HepG2 (cell line): ENCODE results near the gene WDR47. TPM values are rescaled to one million over a fixed set of nuclear protein-coding genes. Genes with fewer than 3 reads are reported as not detected.

Experiments
- ATAC-seq: fragments of 200-7000 bp; cut with Tn5 transposase; 3 replicates; pipeline ENCODE4 v1.9.1; 2020; ENCODE audit warnings: mild to moderate bottlenecking, moderate library complexity
- BruUV-seq: library from RNA; stranded (reverse); fragments of 400-500 nt; replicated peaks from 2 replicates; lab custom pipeline; 2021; lab: Mats Ljungman, UMichigan
- CTCF ChIA-PET: fragments of 300-600 bp; formaldehyde crosslinking; extraction: SDS; loops from one replicate; lab custom pipeline; 2021; ENCODE audit warnings: low total read pairs, inconsistent platforms, low intra/inter-chr PET ratio; lab: Yijun Ruan, JAX
- POLR2A ChIA-PET: fragments of 350-600 bp; sonication (Branson Sonifier 250); formaldehyde crosslinking; loops from one replicate; lab custom pipeline; 2020; ENCODE audit warnings: antibody characterized with exemption, inconsistent platforms; lab: Yijun Ruan, JAX
- DNase-seq: peaks from one replicate; pipeline ENCODE4 v3.0.0-alpha.2; 2015; ENCODE audit warnings: low spot score
- FAIRE-seq: peaks from 3 replicates; lab custom pipeline; 2011; peaks lifted over from hg19 to GRCh38; lab: Jason Lieb, UNC
- H2AFZ ChIP-seq: one replicate; pipeline ENCODE4 v1.6.1; 2011; ENCODE audit warnings: low read length, inconsistent platforms
- H3K27ac ChIP-seq: fragments of 300-600 bp; 3 replicates; pipeline ENCODE4 v1.8.0; 2011; ENCODE audit warnings: mixed run types, mild to moderate bottlenecking, mixed read lengths, low read length, inconsistent platforms; ENCODE audit not compliant: insufficient read depth; ENCODE audit errors: extremely low read length
- H3K27me3 ChIP-seq, 2 experiments: fragments of 200-600 bp in 1 of 2; 2 replicates in 1 of 2; 3 replicates in 1 of 2; pipeline versions ENCODE4 v1.6.0 to v1.8.0; 2011; ENCODE audit warnings: low read length in 2 of 2, mild to moderate bottlenecking in 2 of 2, moderate library complexity in 2 of 2, inconsistent platforms in 1 of 2; ENCODE audit not compliant: insufficient read depth in 2 of 2, control insufficient read depth in 1 of 2
- H3K36me3 ChIP-seq, 2 experiments: fragments of 200-600 bp in 1 of 2; replicated peaks in 1 of 2; 2 replicates in 1 of 2; 3 replicates in 1 of 2; pipeline versions ENCODE4 v1.5.1 to v1.8.0; 2011; ENCODE audit warnings: low read length in 2 of 2, inconsistent platforms in 1 of 2; ENCODE audit not compliant: insufficient read depth in 2 of 2, control insufficient read depth in 1 of 2
- H3K4me1 ChIP-seq: 2 replicates; pipeline ENCODE4 v1.5.1; 2012; ENCODE audit warnings: low read length, inconsistent platforms; ENCODE audit not compliant: insufficient read depth
- H3K4me2 ChIP-seq: 2 replicates; pipeline ENCODE4 v1.6.0; 2011; ENCODE audit warnings: low read depth, low read length, inconsistent platforms
- H3K4me3 ChIP-seq, 3 experiments: fragments of 200-600 bp in 1 of 3; sonication (generic), shearing (Covaris generic) in 1 of 3; replicated peaks in 1 of 3; 2 replicates each; pipeline ENCODE4 v1.5.1; 2011 to 2016; ENCODE audit warnings: low read length in 3 of 3, inconsistent platforms in 2 of 3, low read depth in 2 of 3, mild to moderate bottlenecking in 2 of 3, control low read depth in 1 of 3, mixed read lengths in 1 of 3; ENCODE audit not compliant: insufficient read depth in 1 of 3
- H3K79me2 ChIP-seq: one replicate; pipeline ENCODE4 v1.6.1; 2011; ENCODE audit warnings: low read length, inconsistent platforms; ENCODE audit not compliant: insufficient read depth
- H3K9ac ChIP-seq: 2 replicates; pipeline ENCODE4 v1.6.0; 2011; ENCODE audit warnings: mild to moderate bottlenecking, low read depth, low read length, inconsistent platforms; ENCODE audit not compliant: insufficient read depth
- H3K9me3 ChIP-seq: 2 replicates; pipeline ENCODE4 v1.5.1; 2012; ENCODE audit warnings: mild to moderate bottlenecking, low read length
- H4K20me1 ChIP-seq: 2 replicates; pipeline ENCODE4 v1.6.0; 2011; ENCODE audit warnings: inconsistent platforms, mild to moderate bottlenecking, low read length, moderate library complexity; ENCODE audit not compliant: insufficient read depth
- ADNP ChIP-seq: sonication (generic); formaldehyde crosslinking; IDR thresholded peaks from 2 replicates; pipeline ENCODE4 v1.4.0; 2020; ENCODE audit warnings: missing genetic modification reagents
- ARHGAP35 ChIP-seq: sonication (generic); formaldehyde crosslinking; IDR thresholded peaks from 2 replicates; pipeline ENCODE4 v1.9.0; 2022; ENCODE audit warnings: mild to moderate bottlenecking, inconsistent platforms, moderate library complexity, missing genetic modification reagents, borderline replicate concordance
- CHCHD3 ChIP-seq: sonication (generic); formaldehyde crosslinking; IDR thresholded peaks from 2 replicates; pipeline ENCODE4 v1.8.0; 2022; ENCODE audit warnings: mild to moderate bottlenecking, missing genetic modification reagents, moderate library complexity
- HNF4G ChIP-seq, 2 experiments: sonication (generic) in 1 of 2; formaldehyde crosslinking in 1 of 2; IDR thresholded peaks; 2 replicates each; pipeline versions ENCODE4 v1.4.0 to v1.6.1; 2011 to 2020; ENCODE audit warnings: borderline replicate concordance in 2 of 2, low read depth in 2 of 2, mild to moderate bottlenecking in 2 of 2, low read length in 1 of 2, missing genetic modification reagents in 1 of 2, moderate library complexity in 1 of 2
- POLR2AphosphoS5 ChIP-seq: IDR thresholded peaks from 2 replicates; pipeline ENCODE4 v1.6.1; 2012; ENCODE audit warnings: low read depth, low read length
- SALL1 ChIP-seq: sonication (generic); formaldehyde crosslinking; IDR thresholded peaks from 2 replicates; pipeline ENCODE4 v1.8.0; 2022; ENCODE audit warnings: mild to moderate bottlenecking, missing genetic modification reagents
- SMARCC2 ChIP-seq: fragments of 450-650 bp; IDR thresholded peaks from 2 replicates; pipeline ENCODE4 v1.6.1; 2017; ENCODE audit warnings: antibody characterized with exemption, mild to moderate bottlenecking
- SP5 ChIP-seq: IDR thresholded peaks from 2 replicates; pipeline ENCODE4 v1.6.1; 2016; ENCODE audit warnings: low read depth, borderline replicate concordance
- TARDBP ChIP-seq: sonication (generic); formaldehyde crosslinking; IDR thresholded peaks from 2 replicates; pipeline ENCODE4 v1.8.0; 2022; ENCODE audit warnings: mild to moderate bottlenecking, missing genetic modification reagents
- TBX2 ChIP-seq: sonication (generic); formaldehyde crosslinking; IDR thresholded peaks from 2 replicates; pipeline ENCODE4 v1.5.0; 2020; ENCODE audit warnings: missing genetic modification reagents, mild to moderate bottlenecking, borderline replicate concordance
- TSC22D2 ChIP-seq: sonication (generic); formaldehyde crosslinking; IDR thresholded peaks from 2 replicates; pipeline ENCODE4 v1.5.1; 2020; ENCODE audit warnings: missing genetic modification reagents, mild to moderate bottlenecking, borderline replicate concordance
- ZBTB7A ChIP-seq: sonication (generic); formaldehyde crosslinking; IDR thresholded peaks from 2 replicates; pipeline ENCODE4 v1.8.0; 2022; ENCODE audit warnings: mild to moderate bottlenecking, missing genetic modification reagents
- ZNF20 ChIP-seq: sonication (generic); formaldehyde crosslinking; IDR thresholded peaks from 2 replicates; pipeline ENCODE4 v1.4.0; 2020; ENCODE audit warnings: mild to moderate bottlenecking, moderate library complexity, missing genetic modification reagents
- ZNF317 ChIP-seq: sonication (generic); formaldehyde crosslinking; IDR thresholded peaks from 2 replicates; pipeline ENCODE4 v1.5.0; 2020; ENCODE audit warnings: mild to moderate bottlenecking, missing genetic modification reagents
- ZNF331 ChIP-seq: sonication (generic); formaldehyde crosslinking; IDR thresholded peaks from 2 replicates; pipeline ENCODE4 v1.4.0; 2020; ENCODE audit warnings: missing genetic modification reagents
- ZNF501 ChIP-seq: sonication (generic); formaldehyde crosslinking; IDR thresholded peaks from 2 replicates; pipeline ENCODE4 v1.5.1; 2020; ENCODE audit warnings: mild to moderate bottlenecking, moderate library complexity, missing genetic modification reagents
- ZNF557 ChIP-seq: sonication (generic); formaldehyde crosslinking; IDR thresholded peaks from 2 replicates; pipeline ENCODE4 v1.4.0; 2020; ENCODE audit warnings: missing genetic modification reagents
- ZNF788 ChIP-seq: sonication (generic); formaldehyde crosslinking; IDR thresholded peaks from 2 replicates; pipeline ENCODE4 v1.5.0; 2020; ENCODE audit warnings: mild to moderate bottlenecking, missing genetic modification reagents, borderline replicate concordance
- WGBS: methylation state at CpG from one replicate; pipeline ENCODE4 v1.1.6; 2017; ENCODE audit warnings: low lambda C conversion rate; 5-methylcytosine and 5-hydroxymethylcytosine counted together
- in situ Hi-C: cut with HindIII; loops from 2 replicates; pipeline ENCODE4 v1.10.0; 2017; ENCODE audit warnings: low pct_unique_long_range_greater_than_20kb; ENCODE audit not compliant: extremely low pct_ligation_motif_present
- intact Hi-C: fragments of 100-400 bp; cut with micrococcal nuclease; formaldehyde crosslinking; loops from one replicate; pipeline ENCODE4 v1.10.0; 2022; ENCODE audit not compliant: unreplicated experiment
- polyA plus RNA-seq, 8 experiments: library from polyadenylated mRNA; depleted of rRNA in 3 of 8; stranded (reverse) in 7 of 8; unstranded in 1 of 8; fragments of >200 nt; fragmentation: Illumina TruSeq in 4 of 8; extraction: Trizol in 4 of 8; gene quantifications; 2 replicates each; pipeline versions ENCODE4 v1.2.1 to v1.2.3, GENCODE V29; 2011 to 2016; ENCODE audit warnings: low read depth in 4 of 8, missing spikeins in 1 of 8, mixed read lengths in 1 of 8; ENCODE audit not compliant: insufficient read depth in 1 of 8
- total RNA-seq, 5 experiments: library from RNA; depleted of rRNA; stranded (reverse); fragments of >200 nt; fragmentation: Illumina TruSeq; extraction: Trizol; gene quantifications; 2 replicates each; pipeline ENCODE4 v1.2.3, GENCODE V29; 2016; ENCODE audit warnings: low read depth in 1 of 5
- TF ChIP-seq, protein P1 (sequence below): IDR thresholded peaks from 2 replicates; pipeline ENCODE4 v1.6.1; 2018; ENCODE audit warnings: missing genetic modification reagents
- TF ChIP-seq, protein P2 (sequence below): sonication (generic); formaldehyde crosslinking; IDR thresholded peaks from 2 replicates; pipeline ENCODE4 v1.8.0; 2022; ENCODE audit warnings: missing genetic modification reagents, low read depth, mild to moderate bottlenecking, borderline replicate concordance

Gene WDR47
- total and polyA plus RNA-seq, 2 of the 13 experiments (the other 11 are each of a cell fraction or from before 2014, with no cell fraction given), result 4.3 to 5.9 TPM

DNA sequence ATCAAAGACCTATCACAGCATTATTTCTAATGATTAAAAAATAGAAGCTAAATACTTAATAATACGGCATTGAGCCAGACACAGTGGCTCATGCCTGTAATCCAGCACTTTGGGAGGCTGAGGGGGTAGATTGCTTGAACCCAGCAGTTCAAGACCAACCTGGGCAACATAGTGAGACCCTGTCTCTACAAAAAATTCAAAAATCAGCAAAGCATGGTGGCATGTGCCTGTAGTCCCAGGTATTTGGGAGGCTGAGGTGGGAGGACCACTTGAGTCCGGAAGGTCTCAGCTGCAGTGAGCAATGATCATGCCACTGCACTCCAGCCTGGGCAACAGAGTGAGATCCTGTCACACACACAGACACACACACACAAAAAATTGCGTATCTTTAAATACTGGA lies 23.2 kb upstream of the WDR47 start:
- H3K4me3 ChIP-seq, result no peak overlapping the region
- CTCF ChIA-PET, result no interaction called here
- no peaks in the 10 kb centered on the region for H3K9me3 ChIP-seq
- no peak overlapping the region for H2AFZ ChIP-seq
- BruUV-seq, result no TSS peak
- WGBS, result 91% methylated on average over 3 of the region's 3 CpGs
- FAIRE-seq, result no peak
- no peak for TF ChIP-seq SP5 (CRISPR knock-in tag)
- no peak for TF ChIP-seq TSC22D2 (CRISPR knock-in tag)
- TF ChIP-seq ZNF788, result no peak
- no peak for TF ChIP-seq TBX2 (CRISPR knock-in tag)
- TF ChIP-seq ZNF557 (CRISPR knock-in tag), result no peak
- no peak for TF ChIP-seq ADNP
- TF ChIP-seq, protein P1, sequence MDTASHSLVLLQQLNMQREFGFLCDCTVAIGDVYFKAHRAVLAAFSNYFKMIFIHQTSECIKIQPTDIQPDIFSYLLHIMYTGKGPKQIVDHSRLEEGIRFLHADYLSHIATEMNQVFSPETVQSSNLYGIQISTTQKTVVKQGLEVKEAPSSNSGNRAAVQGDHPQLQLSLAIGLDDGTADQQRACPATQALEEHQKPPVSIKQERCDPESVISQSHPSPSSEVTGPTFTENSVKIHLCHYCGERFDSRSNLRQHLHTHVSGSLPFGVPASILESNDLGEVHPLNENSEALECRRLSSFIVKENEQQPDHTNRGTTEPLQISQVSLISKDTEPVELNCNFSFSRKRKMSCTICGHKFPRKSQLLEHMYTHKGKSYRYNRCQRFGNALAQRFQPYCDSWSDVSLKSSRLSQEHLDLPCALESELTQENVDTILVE (CRISPR knock-in tag), result no peak
- no peak for TF ChIP-seq ZNF501
- no peak for TF ChIP-seq SMARCC2
- TF ChIP-seq ZBTB7A, result no peak
- TF ChIP-seq, protein P2, sequence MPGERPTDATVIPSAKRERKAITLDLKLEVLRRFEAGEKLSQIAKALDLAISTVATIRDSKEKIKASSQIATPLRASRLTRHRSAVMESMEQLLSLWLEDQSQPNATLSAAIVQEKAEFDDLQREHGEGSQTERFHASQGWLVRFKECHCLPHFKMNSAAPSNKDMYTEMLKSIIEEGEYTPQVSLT (CRISPR knock-in tag), result no peak
- no peak for TF ChIP-seq ZNF331
- no peak for TF ChIP-seq HNF4G (IDR thresholded peaks at IDR 0.05; ENCODE audit: borderline replicate concordance, low read depth, low read length)
- TF ChIP-seq HNF4G (CRISPR knock-in tag; IDR thresholded peaks at IDR 0.05; ENCODE audit: borderline replicate concordance, low read depth), result no peak
- no peak for TF ChIP-seq ZNF317 (CRISPR knock-in tag)
- TF ChIP-seq CHCHD3 (CRISPR knock-in tag), result no peak
- no peak for TF ChIP-seq POLR2AphosphoS5
- TF ChIP-seq ARHGAP35, result no peak
- no peak for TF ChIP-seq SALL1 (CRISPR knock-in tag)
- no peak for TF ChIP-seq TARDBP (CRISPR knock-in tag)
- TF ChIP-seq ZNF20 (CRISPR knock-in tag), result no peak
- TF ChIP-seq, all 625 proteins: peak for 0
- Histone ChIP-seq H4K20me1 (no peaks in the 10 kb centered on the region), H3K4me1 (peaks cover 9% of the 10 kb centered on the region; the same call in 1 of the 2 replicates), H3K27ac (no peak overlapping the region), H3K4me2 (no peak overlapping the region), H3K27me3 (no peaks in the 10 kb centered on the region), H3K36me3 (peaks cover 3 to 18% of the 10 kb centered on the region in 2 experiments; a peak in 3 of 5 replicates), H3K9ac (no peak overlapping the region), H3K79me2 (no peaks in the 10 kb centered on the region)
- DNase-seq (no peak), ATAC-seq (no peak)
- POLR2A ChIA-PET, result no interaction called here
- intact Hi-C loops (no loop called here), in situ Hi-C loops (no loop called here)
